ENCODE results near the gene ABL1. TPM values are rescaled to one million over a fixed set of nuclear protein-coding genes. Genes with fewer than 3 reads are reported as not detected.

The ABL1 gene
- total RNA-seq, 1 experiment from 2014 or later: 78.6 TPM

GRCh38 chr9:130920233-130920632, 85.2 kb downstream of the ABL1 start:
- BruUV-seq (replicated peaks): no TSS peak
- Histone ChIP-seq H3K4me1 (ENCODE audit: insufficient read depth, low read length, poor library complexity, severe bottlenecking) (no peaks in the 10 kb centered on the region), H3K27me3 (replicated peaks; ENCODE audit: insufficient read depth, low read depth, low read length, poor library complexity) (no peaks in the 10 kb centered on the region), H3K9me3 (ENCODE audit: low read depth, low read length, poor library complexity, severe bottlenecking) (no peaks in the 10 kb centered on the region), H3K27ac (ENCODE audit: low read depth, low read length, poor library complexity, severe bottlenecking) (no peak overlapping the region), H3K4me3 (ENCODE audit: low read depth, low read length, poor library complexity, severe bottlenecking) (no peak overlapping the region), H3K36me3 (ENCODE audit: insufficient read depth, low read length, poor library complexity, severe bottlenecking) (no peaks in the 10 kb centered on the region)
- no peak for TF ChIP-seq EZH2 (IDR thresholded peaks at IDR 0.05; ENCODE audit: borderline replicate concordance, low read depth, low read length, poor library complexity, severe bottlenecking)
- no peak for TF ChIP-seq CTCF (conservative IDR thresholded peaks at IDR 0.05; ENCODE audit: low read depth, low read length)
- CTCF ChIA-PET: no interaction called here
- POLR2A ChIA-PET (ENCODE audit: low non-redundant PET): no interaction called here
- intact Hi-C loops (cut with micrococcal nuclease; ENCODE audit: unreplicated experiment): no loop called here
- no peak for DNase-seq (ENCODE audit: low spot score)

DNA sequence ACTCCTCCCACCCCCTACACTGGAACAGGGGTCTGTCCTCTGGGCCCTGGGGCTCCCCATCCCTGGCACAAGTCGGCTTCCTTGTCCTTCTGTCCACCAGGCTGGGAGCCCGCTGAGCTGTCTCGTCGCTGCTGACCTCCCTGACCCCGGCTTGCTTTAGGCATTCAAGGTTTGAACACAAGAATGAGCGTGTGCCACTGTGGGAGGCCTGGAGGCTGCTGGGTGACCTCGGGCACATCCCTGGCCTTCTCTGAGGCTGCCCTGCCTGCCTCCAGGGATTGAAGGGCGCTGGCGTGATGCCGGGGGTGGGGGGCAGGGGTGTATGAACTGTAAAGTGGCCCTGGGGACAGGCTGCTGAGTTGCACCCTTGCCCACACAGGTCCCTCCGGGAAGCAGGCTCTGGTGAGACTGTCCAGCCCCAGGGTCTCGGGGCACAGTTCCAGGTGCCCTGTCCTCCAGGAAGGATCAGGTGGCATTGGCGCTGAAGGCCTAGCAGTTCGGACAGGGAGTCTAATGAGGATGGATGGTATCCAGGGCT, 85.8 kb downstream of the ABL1 start:
- POLR2A ChIA-PET (ENCODE audit: low non-redundant PET): no interaction called here
- no peaks in the 10 kb centered on the region for H3K4me1 ChIP-seq (ENCODE audit: insufficient read depth, low read length, poor library complexity, severe bottlenecking)
- no peak overlapping the region for H3K27ac ChIP-seq (ENCODE audit: low read depth, low read length, poor library complexity, severe bottlenecking)

DNA sequence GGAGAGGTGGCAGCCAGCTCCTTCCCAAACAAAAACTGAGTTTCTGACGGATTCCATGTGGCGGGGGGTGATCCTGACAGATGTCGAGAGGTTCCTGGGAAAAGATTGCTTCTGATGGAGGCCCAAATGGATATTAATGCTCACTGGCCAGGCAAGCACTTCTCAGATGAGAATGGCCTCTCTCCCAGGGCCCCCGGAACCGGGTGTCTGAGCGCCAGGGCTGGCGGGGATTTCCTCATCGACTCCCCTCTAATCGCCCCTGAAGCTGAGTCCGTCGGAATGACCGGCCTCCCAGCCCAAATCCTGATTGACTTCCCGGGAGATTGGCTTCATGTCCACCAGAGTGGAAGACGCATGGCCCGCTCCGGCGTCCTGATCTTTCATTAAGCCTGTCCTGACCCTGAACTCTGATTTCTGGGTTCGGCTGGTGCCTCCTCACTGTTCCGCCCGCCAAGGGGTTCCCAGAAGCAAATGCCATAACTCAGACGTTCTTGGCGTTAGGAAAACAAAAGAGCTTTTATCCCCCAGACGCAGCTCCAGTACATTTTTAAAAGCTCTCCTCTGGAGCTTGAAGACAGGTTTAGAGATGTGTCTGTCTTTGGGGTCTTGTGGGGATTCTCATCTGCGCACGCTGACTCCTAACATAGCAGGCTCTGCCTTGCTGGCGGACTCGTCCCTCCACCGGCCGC, 86.4 kb downstream of the ABL1 start:
- no peaks in the 10 kb centered on the region for H3K36me3 ChIP-seq (ENCODE audit: insufficient read depth, low read length, poor library complexity, severe bottlenecking)
- ChIA-PET CTCF (no interaction called here), POLR2A (ENCODE audit: low non-redundant PET) (no interaction called here)
- H3K27ac ChIP-seq (ENCODE audit: low read depth, low read length, poor library complexity, severe bottlenecking): no peak overlapping the region
- H3K4me1 ChIP-seq (ENCODE audit: insufficient read depth, low read length, poor library complexity, severe bottlenecking): no peaks in the 10 kb centered on the region
- intact Hi-C loops (cut with micrococcal nuclease; ENCODE audit: unreplicated experiment): no loop called here
- no TSS peak for BruUV-seq (replicated peaks)
- H3K27me3 ChIP-seq (replicated peaks; ENCODE audit: insufficient read depth, low read depth, low read length, poor library complexity): no peaks in the 10 kb centered on the region
- H3K9me3 ChIP-seq (ENCODE audit: low read depth, low read length, poor library complexity, severe bottlenecking): no peaks in the 10 kb centered on the region
- no peak for DNase-seq (ENCODE audit: low spot score)
- no peak overlapping the region for H3K4me3 ChIP-seq (ENCODE audit: low read depth, low read length, poor library complexity, severe bottlenecking)
- TF ChIP-seq CTCF (conservative IDR thresholded peaks at IDR 0.05; ENCODE audit: low read depth, low read length) (no peak), EZH2 (IDR thresholded peaks at IDR 0.05; ENCODE audit: borderline replicate concordance, low read depth, low read length, poor library complexity, severe bottlenecking) (no peak)

More for the DNA sequence above, 85.8 kb downstream of the ABL1 start:
- BruUV-seq (replicated peaks): no TSS peak
- CTCF ChIA-PET: no interaction called here
- TF ChIP-seq CTCF (conservative IDR thresholded peaks at IDR 0.05; ENCODE audit: low read depth, low read length) (no peak), EZH2 (IDR thresholded peaks at IDR 0.05; ENCODE audit: borderline replicate concordance, low read depth, low read length, poor library complexity, severe bottlenecking) (no peak)
- no peak for DNase-seq (ENCODE audit: low spot score)
- H3K27me3 ChIP-seq (replicated peaks; ENCODE audit: insufficient read depth, low read depth, low read length, poor library complexity): no peaks in the 10 kb centered on the region
- no peaks in the 10 kb centered on the region for H3K36me3 ChIP-seq (ENCODE audit: insufficient read depth, low read length, poor library complexity, severe bottlenecking)
- intact Hi-C loops (cut with micrococcal nuclease; ENCODE audit: unreplicated experiment): no loop called here
- no peak overlapping the region for H3K4me3 ChIP-seq (ENCODE audit: low read depth, low read length, poor library complexity, severe bottlenecking)
- H3K9me3 ChIP-seq (ENCODE audit: low read depth, low read length, poor library complexity, severe bottlenecking): no peaks in the 10 kb centered on the region

All from A673 (cell line).